Right forelimb (tissue), 1 donor: Measurements from ENCODE around the gene RELB.
A peak's percentile ranks its signal among the peaks of the same experiment; 100 is the strongest.
"Not testable (repeated sequence)": the region's sequence is repeated elsewhere in the genome, so short reads cannot be mapped to it uniquely, and the experiment has no call there.

Experiments used
- DNase-seq: peaks from one replicate; pipeline ENCODE4 v3.0.0-alpha.2; 2018

RELB gene

GRCh38 chr19:45001087-45001739 is at the start of gene RELB:
Gene RELB, plus strand, starts transcription at chr19:45001464. Its CDS starts 116 bp downstream, at chr19:45001580.
- DNase-seq = peak; percentile 96

GRCh38 chr19:44954278-44954648 is 47.0 kb upstream of the RELB start:
- no peak for DNase-seq

GRCh38 chr19:44954649-44955504 is 46.4 kb upstream of the RELB start, which contains the start of gene CLPTM1:
Gene CLPTM1, plus strand, starts transcription at chr19:44955380. Its CDS starts 16 bp downstream, at chr19:44955396.
- peak; percentile 96 for DNase-seq

GRCh38 chr19:44955505-44956439 is 45.5 kb upstream of the RELB start:
- no peak for DNase-seq

GRCh38 chr19:44957526-44957925 is 43.7 kb upstream of the RELB start:
- DNase-seq = no peak

GRCh38 chr19:44958090-44958489 is 43.2 kb upstream of the RELB start:
- no peak for DNase-seq

- DNase-seq = no peak
Observed at GRCh38 chr19:44959691-44960090, 41.6 kb upstream of the RELB start.

GRCh38 chr19:44960906-44961728 is 40.1 kb upstream of the RELB start:
- DNase-seq = no peak

- DNase-seq = no peak
Observed at GRCh38 chr19:44961821-44962220, 39.4 kb upstream of the RELB start.

GRCh38 chr19:44968118-44968517 is 33.1 kb upstream of the RELB start:
- no peak for DNase-seq

- DNase-seq = no peak
Observed at GRCh38 chr19:44968670-44969069, 32.6 kb upstream of the RELB start.

- DNase-seq = no peak
Observed at GRCh38 chr19:44969437-44969836, 31.8 kb upstream of the RELB start.

- DNase-seq = not testable (repeated sequence)
Observed at GRCh38 chr19:44971451-44971850, 29.8 kb upstream of the RELB start.

GRCh38 chr19:44972802-44973201 is 28.5 kb upstream of the RELB start:
- DNase-seq = no peak

GRCh38 chr19:44973982-44974735 is 27.1 kb upstream of the RELB start:
- DNase-seq = no peak

GRCh38 chr19:44974857-44975256 is 26.4 kb upstream of the RELB start:
- no peak for DNase-seq

GRCh38 chr19:44975444-44975843 is 25.8 kb upstream of the RELB start:
- DNase-seq = no peak

GRCh38 chr19:44984005-44984404 is 17.3 kb upstream of the RELB start:
- DNase-seq = no peak

GRCh38 chr19:44985445-44985844 is 15.8 kb upstream of the RELB start:
- DNase-seq = no peak

GRCh38 chr19:44986389-44986788 is 14.9 kb upstream of the RELB start:
- no peak for DNase-seq

- DNase-seq = no peak
Observed at GRCh38 chr19:44987148-44987675, 14.1 kb upstream of the RELB start.
